ENCODE results near the gene SUCO.

GRCh38 chr1:172540635-172541034 lies 7.7 kb downstream of the SUCO start:
- TF ChIP-seq, protein P1, sequence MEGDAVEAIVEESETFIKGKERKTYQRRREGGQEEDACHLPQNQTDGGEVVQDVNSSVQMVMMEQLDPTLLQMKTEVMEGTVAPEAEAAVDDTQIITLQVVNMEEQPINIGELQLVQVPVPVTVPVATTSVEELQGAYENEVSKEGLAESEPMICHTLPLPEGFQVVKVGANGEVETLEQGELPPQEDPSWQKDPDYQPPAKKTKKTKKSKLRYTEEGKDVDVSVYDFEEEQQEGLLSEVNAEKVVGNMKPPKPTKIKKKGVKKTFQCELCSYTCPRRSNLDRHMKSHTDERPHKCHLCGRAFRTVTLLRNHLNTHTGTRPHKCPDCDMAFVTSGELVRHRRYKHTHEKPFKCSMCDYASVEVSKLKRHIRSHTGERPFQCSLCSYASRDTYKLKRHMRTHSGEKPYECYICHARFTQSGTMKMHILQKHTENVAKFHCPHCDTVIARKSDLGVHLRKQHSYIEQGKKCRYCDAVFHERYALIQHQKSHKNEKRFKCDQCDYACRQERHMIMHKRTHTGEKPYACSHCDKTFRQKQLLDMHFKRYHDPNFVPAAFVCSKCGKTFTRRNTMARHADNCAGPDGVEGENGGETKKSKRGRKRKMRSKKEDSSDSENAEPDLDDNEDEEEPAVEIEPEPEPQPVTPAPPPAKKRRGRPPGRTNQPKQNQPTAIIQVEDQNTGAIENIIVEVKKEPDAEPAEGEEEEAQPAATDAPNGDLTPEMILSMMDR (conservative IDR thresholded peaks at IDR 0.05; ENCODE audit: low read depth, low read length) = no peak
- no peak for TF ChIP-seq EZH2 (IDR thresholded peaks at IDR 0.05; ENCODE audit: borderline replicate concordance, low read depth, low read length, poor library complexity, severe bottlenecking)
